22Rv1 (cell line): ENCODE results near the gene ATP1A4.

Experiments used
- H3K27ac ChIP-seq: fragments of 450-650 bp; 2 replicates; pipeline ENCODE4 v1.5.1; 2017
- CTCF ChIP-seq: fragments of 450-650 bp; IDR thresholded peaks from 2 replicates; pipeline ENCODE4 v1.5.1; 2017; ENCODE audit warnings: mild to moderate bottlenecking
- ZFX ChIP-seq: fragments of 450-650 bp; IDR thresholded peaks from 2 replicates; pipeline ENCODE4 v1.6.1; 2017; ENCODE audit warnings: antibody characterized with exemption, borderline replicate concordance

The ATP1A4 gene

GRCh38 chr1:160151303-160151702 lies at the start of gene ATP1A4:
TSS of gene ATP1A4 (plus strand) at chr1:160151603. CDS start at chr1:160152041, 438 bp downstream.
- TF ChIP-seq CTCF (no peak), ZFX (no peak)
- H3K27ac ChIP-seq, result no peak within 1 kb of the TSS

GRCh38 chr1:160101717-160102522 lies 49.5 kb upstream of the ATP1A4 start:
- H3K27ac ChIP-seq, result no peak overlapping the region
- TF ChIP-seq ZFX, result no peak
- no peak for TF ChIP-seq CTCF

GRCh38 chr1:160103658-160104408 lies 47.6 kb upstream of the ATP1A4 start:
- H3K27ac ChIP-seq, result no peak overlapping the region
- TF ChIP-seq ZFX (no peak), CTCF (no peak)

- no peak overlapping the region for H3K27ac ChIP-seq
- TF ChIP-seq CTCF (no peak), ZFX (no peak)
Observed at GRCh38 chr1:160104486-160104885, 46.9 kb upstream of the ATP1A4 start.

- no peak overlapping the region for H3K27ac ChIP-seq
- TF ChIP-seq CTCF (no peak), ZFX (no peak)
Observed at GRCh38 chr1:160105155-160105554, 46.2 kb upstream of the ATP1A4 start.

- no peak overlapping the region for H3K27ac ChIP-seq
- TF ChIP-seq CTCF (no peak), ZFX (no peak)
Observed at GRCh38 chr1:160107512-160107911, 43.9 kb upstream of the ATP1A4 start.
